ENCODE results near the gene ITPKA.
"Not testable (repeated sequence)": the region's sequence is repeated elsewhere in the genome, so short reads cannot be mapped to it uniquely, and the experiment has no call there.

The ITPKA gene

DNA sequence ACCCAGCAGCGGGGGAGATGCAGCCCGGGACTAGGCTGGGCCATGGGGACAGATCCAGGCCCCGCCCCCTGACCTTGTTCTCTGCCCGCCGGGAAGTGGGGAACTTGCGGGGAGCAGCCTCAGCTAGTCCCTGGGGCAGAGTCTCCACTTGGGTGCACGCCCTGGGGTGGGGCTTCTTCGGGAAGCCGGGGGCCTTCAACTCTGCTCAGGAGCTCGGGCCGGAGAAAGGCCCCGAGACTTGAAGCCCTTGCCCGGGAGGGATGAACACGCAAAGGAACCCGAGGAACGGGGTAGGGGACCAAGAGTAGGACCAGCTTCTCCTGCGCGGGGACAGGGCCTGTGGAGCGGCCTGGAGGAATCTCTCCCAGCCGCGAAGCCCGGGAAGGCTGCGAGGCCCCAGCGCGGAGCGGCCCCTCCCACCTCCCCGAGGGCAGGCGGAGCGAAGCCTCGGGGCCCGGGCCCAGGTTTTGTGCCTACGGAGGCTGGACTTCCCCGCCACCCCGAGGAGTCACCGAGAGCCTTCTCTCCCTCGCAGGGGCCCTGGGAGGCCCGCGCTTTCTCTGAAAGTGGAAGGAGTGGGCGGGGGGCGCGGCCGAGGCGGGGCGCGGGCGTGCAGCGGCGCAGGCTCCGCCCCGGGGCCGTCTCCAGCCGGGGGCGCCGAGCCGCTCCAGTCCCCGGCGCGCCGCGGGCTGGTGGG lies at the start of gene ITPKA:
Gene ITPKA, plus strand, starts transcription at position 670 of the 697 bp plus-strand sequence. CDS start 54 bp downstream, outside the sequence.
- peak; percentile 76 for DNase-seq (ENCODE audit: low spot score)

DNA sequence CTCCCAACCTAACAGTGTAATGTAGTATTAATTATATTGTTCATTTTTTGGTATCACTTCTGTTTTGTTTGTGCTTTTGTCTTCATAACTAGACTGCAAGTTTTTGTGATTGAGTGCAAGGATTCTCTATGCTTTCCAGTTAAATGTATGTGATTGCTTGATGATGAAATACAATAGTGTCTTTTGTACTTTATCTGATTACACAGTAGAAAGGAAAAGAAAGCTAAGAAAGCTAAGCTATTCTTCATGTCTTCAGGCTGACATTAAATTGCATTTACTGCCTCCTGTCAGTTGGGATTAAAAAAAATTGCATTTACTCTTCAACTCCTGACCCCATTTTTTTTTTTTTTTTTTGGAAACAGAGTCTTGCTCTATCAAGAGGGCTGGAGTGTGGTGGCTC lies 48.3 kb upstream of the ITPKA start:
- no peak for DNase-seq (ENCODE audit: low spot score)

GRCh38 chr15:41462084-41462795 lies 31.4 kb upstream of the ITPKA start:
- DNase-seq (ENCODE audit: low spot score), result no peak

DNA sequence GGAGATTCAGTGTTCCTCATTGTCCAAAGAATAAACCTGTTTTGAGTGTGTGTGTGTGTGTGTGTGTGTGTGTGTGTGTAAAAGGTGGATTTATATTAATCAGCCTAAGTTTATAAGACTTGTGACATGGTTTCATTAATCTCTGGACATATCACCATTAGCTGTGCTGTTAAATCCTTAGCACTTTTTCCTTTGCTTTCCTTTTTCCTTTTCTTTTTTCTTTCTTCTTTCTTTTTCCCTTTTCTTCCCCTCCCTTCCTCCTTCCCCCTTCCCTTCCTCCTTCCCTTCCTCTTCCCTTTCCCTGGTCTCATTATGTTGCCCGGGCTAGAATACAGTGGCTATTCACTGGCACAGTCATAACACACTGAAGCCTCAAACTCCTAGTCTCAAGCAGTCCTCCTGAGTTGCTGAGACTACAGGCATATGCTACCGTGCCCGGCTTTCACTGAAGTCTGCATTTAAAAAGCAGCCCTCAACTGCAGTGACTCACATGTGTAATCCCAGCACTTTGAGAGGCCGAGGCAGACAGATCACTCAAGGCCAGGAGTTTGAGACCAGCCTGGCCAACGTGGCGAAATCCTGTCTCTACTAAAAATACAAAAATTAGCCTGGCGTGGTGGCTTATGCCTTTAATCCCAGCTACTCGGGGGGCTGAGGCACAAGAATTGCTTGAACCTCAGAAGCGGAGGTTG lies 28.6 kb upstream of the ITPKA start:
- DNase-seq (ENCODE audit: low spot score), result no peak

DNA sequence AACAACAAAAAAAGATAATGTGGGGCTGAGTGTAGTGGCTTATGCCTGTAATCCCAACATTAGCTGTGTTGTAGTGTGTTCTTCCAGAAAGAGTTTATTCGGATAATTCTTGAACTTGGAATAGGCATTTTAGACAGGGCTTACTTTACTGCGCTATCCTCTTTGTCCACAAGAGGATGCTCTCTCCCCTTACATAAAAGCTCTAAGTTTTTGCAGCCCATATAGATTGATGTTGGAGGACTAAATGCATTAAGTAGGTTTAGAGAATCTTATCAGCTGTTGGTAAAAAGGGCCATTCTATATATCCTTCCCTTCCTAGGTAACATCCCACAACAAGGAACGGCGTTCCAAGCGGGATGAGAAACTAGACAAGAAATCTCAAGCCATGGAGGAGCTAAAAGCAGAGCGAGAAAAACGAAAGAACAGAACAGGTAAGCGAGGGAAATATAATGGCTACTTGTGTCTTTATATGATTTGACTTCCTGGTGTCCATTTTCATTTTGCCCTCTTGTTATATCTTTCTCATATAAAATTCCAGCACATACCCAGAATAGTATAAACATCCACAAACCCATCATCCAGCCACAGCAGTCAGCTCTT lies 27.8 kb upstream of the ITPKA start:
- peak; percentile 47 for DNase-seq (ENCODE audit: low spot score)

- DNase-seq (ENCODE audit: low spot score), result no peak
These were observed 27.0 kb upstream of the ITPKA start for GRCh38 chr15:41466711-41467110.

DNA sequence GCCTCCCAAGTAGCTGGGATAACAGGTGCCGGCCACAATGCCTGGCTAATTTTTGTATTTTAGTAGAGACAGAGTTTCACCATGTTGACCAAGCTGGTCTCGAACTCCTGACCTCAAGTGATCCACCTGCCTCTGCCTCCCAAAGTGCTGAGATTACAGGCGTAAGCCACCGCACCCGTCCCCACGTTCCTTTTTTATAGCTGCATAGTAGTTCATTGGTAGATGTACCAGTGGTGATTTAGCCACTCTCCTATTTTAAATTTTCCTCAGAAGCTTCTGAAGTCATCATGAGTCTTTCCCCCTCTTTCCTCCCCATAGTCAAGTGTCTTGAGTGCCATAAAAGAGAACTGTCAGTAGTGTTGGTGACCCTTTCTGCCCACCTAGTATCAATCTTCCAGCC lies 24.0 kb upstream of the ITPKA start:
- DNase-seq (ENCODE audit: low spot score), result not testable (repeated sequence)

GRCh38 chr15:41473418-41473817 lies 20.3 kb upstream of the ITPKA start:
- no peak for DNase-seq (ENCODE audit: low spot score)

DNA sequence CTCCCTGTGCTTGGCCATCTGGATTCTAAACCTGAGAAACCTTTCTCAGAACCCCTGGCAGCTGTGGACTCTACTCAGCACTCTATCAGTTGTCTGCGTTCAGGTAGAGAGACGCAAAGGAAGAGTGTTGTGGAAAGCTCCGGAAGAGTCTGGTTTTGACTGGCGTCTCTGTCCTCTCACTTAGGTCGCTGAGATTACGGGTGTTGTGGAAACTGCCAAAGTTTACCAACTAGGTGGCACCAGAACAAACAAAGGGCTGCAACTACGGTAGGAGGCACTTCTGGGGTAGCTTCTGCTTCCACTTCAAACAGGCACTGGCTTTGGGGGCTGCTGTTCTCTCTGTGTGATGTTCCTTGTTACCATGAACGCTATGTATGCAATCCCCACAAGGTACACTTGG lies 19.2 kb upstream of the ITPKA start:
- DNase-seq (ENCODE audit: low spot score), result no peak

GRCh38 chr15:41474941-41475340 lies 18.7 kb upstream of the ITPKA start:
- no peak for DNase-seq (ENCODE audit: low spot score)

GRCh38 chr15:41476416-41477048 lies 17.1 kb upstream of the ITPKA start:
- DNase-seq (ENCODE audit: low spot score), result no peak

DNA sequence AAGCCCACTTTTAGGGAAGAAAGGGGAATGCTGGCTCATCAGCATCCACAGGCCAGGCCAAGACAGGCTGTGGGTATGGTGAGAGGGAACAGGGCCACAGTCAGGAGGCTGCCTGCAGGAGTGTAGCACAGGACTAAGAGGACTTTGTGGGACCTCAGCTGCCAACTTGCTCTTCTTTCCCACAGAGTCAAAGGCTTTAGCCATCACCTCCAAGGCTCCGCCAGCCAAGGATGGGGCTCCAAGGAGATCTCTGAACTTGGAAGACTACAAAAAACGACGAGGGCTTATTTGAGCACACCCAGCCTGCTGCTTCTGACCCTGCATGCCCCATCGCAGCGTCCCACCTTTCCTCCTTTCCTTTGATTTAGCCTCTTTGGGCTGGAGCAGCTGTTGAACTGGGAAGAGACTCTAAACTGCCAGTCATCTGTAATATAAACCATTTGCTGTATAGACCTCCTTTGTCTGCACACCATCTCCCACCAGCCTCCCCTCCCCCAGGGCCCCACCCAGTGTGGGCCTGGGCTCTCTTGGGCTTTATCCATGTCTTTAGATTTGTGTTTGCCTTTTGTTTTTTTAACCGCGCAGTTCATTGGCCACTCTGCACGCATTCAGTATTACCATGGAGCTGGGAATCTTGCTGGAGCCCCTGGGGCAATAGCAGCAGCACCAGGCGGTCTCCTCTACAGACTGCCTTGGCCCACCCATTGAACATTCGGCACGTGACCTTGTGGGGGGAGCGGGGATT lies 13.1 kb upstream of the ITPKA start:
- no peak for DNase-seq (ENCODE audit: low spot score)

GRCh38 chr15:41482110-41482877 lies 11.4 kb upstream of the ITPKA start:
- no peak for DNase-seq (ENCODE audit: low spot score)

- peak; percentile 54 for DNase-seq (ENCODE audit: low spot score)
These were observed 10.6 kb upstream of the ITPKA start for GRCh38 chr15:41483115-41483514.

- peak; percentile 32 for DNase-seq (ENCODE audit: low spot score)
These were observed 10.2 kb upstream of the ITPKA start for GRCh38 chr15:41483519-41483918.

DNA sequence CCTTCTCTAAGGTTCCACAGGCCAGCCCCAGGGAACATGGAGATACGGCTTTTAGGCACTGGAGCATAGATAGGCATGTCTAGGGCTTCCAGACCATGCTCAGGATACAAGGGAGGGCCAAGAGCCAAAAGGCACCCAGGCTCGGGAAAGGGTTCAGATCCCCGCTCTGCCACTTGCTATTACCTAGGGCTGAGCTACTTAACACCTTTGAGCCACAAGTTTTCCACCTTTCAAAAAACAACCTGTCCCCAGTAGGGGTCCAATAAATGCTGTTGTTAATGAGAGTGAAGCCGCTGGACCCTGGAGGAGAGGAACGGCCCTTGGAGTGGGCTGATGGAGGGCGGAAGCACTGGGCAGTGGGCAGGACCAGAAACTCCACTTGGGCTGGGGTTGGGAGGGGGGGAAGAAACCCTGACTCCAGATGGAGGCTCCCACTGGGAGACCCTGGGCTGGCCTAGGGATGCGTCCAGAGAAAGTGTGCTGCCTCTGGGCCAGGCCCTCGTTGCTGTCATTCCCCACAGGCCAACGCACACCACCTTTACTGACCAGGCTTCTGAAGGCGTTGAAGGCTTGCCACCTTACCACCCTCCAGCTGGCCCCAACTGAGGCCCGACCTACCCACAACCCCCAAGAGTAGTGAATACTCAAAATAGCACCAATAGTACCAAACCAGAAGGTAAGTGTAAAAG lies 8.6 kb upstream of the ITPKA start:
- no peak for DNase-seq (ENCODE audit: low spot score)

- DNase-seq (ENCODE audit: low spot score), result no peak
These were observed 7.4 kb upstream of the ITPKA start for GRCh38 chr15:41486286-41486685.

- DNase-seq (ENCODE audit: low spot score), result no peak
These were observed 6.3 kb upstream of the ITPKA start for GRCh38 chr15:41487381-41487780.

DNA sequence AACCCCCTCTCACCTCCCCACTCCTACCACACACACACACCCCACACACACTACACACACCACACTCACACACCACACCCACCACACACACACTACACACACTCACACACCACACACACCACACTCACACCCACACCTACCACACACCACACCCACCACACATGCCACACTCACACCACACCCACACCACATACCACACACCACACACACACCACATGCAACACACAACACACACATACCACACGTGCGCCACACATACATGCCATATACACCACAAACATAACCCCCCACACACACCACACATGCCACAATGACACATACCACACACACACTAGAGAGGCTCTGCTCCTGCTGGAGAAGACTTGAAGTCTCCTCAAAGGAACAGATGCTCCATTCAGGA lies 5.9 kb upstream of the ITPKA start:
- peak; percentile 30 for DNase-seq (ENCODE audit: low spot score)

DNA sequence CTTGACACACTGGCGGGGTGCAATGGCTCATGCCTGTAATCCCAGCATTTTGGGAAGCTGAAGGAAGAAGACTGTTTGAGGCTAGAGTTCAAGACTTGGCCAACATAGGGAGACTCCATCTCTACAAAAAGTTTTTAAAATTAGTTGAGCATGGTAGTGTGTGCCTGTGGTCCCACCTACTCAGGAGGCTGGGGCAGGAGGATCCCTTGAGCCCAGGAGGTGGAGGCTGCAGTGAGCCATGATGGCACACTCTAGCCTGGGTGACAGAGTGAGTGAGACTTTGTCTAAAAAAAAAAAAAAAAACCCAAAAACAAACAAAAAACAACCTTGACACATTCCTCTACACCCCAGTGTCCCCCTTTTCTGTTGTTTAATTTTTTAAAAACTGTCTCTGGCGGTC lies 4.0 kb upstream of the ITPKA start:
- DNase-seq (ENCODE audit: low spot score), result no peak

Measured in CD4-positive, alpha-beta T cell treated with Interleukin-15 for 4 hours (primary cell).